GM21529 (cell line): ENCODE results near the gene TM9SF3.
A peak's percentile ranks its signal among the peaks of the same experiment; 100 is the strongest.

Source experiments
- ATAC-seq: cut with Tn5 transposase; IDR thresholded peaks from one replicate; pipeline ENCODE4 v1.9.1; 2021; ENCODE audit not compliant: unreplicated experiment

TM9SF3 gene

GRCh38 chr10:96586419-96587263, at the start of gene TM9SF3:
TM9SF3 (minus strand) TSS chr10:96587012; CDS start chr10:96586835, 177 bp downstream.
- peak; percentile 70 for ATAC-seq

DNA sequence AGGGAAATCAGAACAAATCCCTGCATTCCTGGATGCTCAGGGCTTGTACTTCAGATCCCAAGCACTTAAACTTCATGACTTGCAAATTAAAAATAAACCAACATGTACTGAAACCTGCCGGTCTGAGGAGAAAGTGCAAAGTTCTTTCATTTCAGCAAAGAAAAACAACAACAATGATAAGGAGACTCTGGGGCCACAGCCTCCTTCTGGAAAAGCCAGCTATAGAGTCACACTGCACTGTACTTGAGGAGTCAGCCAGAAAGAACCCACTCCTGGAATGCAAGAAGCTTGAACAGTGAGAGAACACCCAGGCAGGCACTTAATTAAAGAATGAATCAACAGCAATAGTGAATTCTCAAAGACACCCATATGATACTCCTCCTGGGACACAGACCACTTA, 49.7 kb upstream of the TM9SF3 start:
- ATAC-seq: no peak

- no peak for ATAC-seq
These were observed 46.3 kb upstream of the TM9SF3 start for GRCh38 chr10:96632974-96633710.

- ATAC-seq: no peak
These were observed 40.5 kb upstream of the TM9SF3 start for GRCh38 chr10:96627292-96627691.

DNA sequence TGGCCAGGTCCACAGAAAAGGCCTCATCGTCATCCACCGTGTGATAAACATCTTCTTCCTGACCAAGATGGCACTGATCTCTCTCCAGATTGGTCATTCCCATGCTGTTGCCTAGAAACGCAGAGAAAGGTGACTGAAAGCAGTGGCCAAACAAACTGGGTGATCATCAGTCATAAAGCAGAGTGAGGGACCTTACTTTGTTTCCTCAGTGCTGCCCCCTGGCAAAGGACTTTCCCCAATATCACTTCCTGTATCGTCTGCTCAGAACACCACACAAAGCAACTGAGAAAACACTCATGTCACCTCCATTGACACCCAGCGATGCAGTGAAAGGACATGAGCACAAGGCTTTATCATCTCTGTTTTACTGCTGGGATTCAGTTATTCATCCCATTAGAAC, 40.0 kb upstream of the TM9SF3 start:
- no peak for ATAC-seq

DNA sequence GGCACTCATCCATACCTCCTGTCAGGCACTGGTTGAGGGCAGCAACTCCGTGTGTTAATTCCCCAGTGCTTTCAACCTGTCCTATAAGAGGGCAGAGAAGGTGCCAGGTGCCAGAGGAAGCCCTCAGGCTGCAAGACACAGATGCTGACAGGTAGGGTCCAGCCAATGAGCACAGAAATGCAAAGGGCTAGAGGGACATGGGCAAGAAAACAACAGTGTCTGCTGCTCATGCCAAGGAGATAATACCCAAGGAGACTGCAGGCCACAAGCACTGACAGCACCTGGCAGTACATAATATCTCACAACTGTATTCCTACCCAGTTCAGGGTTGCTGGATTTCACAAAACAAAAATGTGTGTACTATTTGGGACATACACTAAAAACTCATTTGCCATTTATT, 38.4 kb upstream of the TM9SF3 start:
- no peak for ATAC-seq

GRCh38 chr10:96622013-96622787, 35.4 kb upstream of the TM9SF3 start:
- ATAC-seq: no peak

GRCh38 chr10:96619796-96620773, 33.3 kb upstream of the TM9SF3 start:
- no peak for ATAC-seq

GRCh38 chr10:96619120-96619519, 32.3 kb upstream of the TM9SF3 start:
- no peak for ATAC-seq

- no peak for ATAC-seq
These were observed 31.8 kb upstream of the TM9SF3 start for GRCh38 chr10:96618653-96619052.

DNA sequence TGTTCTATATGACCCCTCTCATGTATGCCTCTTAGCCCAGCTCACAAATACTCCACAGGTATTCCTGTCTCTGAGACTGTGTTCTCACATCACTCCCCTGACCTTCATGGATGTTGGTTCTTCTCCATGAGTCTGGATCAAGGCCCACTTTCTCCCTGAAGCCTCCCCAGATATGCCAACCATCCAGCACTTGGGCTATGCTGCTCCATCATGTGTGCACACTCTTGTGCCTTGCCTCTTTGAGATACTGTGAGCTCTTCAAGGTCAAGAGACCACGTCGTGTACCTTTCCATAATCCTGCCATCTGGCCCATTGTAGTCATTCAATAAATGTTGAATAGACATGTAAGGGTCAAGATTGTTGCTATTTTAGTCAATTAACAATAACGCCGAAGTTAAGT, 30.1 kb upstream of the TM9SF3 start:
- no peak for ATAC-seq

- ATAC-seq: no peak
These were observed 27.7 kb upstream of the TM9SF3 start for GRCh38 chr10:96614515-96614914.

GRCh38 chr10:96613576-96613975, 26.8 kb upstream of the TM9SF3 start:
- no peak for ATAC-seq

DNA sequence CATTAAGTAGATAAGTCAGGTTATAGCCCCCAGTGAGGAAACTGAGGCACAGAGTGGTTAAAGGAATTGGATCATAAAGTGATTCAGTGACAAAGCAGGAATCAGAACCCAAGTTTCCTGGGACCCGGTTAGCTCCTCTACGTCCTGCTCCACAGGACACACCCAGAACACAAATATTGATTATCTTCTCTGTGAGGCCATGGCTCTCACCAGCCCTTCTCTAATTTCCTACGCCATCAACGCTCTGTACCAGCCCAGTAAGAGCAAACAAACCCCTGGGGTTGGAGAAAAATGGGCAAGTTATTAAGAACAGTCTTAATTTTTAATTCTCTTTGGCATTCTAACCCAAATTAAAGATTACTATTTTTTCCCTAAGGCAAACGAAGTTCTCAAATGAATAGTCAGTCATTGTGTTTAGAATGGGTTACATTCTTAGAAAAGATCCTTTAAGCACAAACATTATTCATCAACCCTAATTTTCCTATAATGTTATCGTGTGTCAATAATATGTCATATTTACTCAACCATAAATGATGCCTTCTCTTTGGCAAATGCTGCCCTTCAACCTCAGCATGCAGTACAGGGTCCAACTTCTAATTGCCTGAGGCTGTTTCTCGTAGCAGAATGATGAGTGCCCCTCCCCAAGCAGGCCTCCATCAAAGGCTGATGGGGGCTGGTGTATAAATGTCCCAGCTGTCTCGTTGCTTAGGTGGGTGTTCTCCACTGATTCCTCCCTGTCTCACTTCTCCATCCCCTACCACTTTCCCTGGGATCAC, 25.4 kb upstream of the TM9SF3 start:
- ATAC-seq: no peak

DNA sequence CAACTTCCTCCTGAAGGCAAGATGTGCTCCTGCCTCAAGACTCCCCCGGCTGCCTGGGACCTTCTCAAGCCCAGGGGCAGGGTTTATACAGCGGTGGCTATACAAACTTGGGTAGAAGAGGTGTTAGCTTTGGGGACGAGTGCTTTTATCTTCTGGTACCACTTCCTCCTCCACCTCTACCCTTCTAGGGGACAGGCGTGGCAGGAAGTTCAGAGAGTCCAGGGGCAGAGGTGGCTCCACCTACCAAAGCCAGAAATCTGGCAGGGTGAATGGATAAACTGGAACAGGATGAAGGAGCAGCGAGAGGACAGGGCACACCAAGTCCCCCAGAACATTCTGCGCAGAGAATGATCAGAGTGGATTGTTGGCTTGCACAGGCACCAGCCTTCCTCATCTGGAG, 24.0 kb upstream of the TM9SF3 start:
- no peak for ATAC-seq

DNA sequence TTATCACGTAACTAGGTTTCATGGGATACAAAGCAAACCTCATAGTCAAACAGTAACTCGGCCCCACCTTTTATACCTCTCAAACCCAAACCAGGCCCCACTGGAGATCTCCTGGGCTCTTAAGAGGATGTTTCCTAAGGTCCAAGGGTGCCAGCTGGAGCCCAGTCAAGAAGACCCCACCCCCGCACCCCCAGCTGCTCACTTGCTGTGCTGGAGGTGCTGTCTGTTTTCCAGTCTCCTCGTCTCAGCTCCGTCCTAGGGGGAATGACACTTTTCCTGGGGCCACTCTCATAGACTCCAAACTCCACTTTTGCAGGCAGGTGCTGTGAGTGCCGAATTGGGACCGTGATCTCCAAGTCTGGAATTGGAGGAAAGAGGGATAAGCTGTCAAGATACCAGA, 22.7 kb upstream of the TM9SF3 start:
- no peak for ATAC-seq

GRCh38 chr10:96608805-96609204, 22.0 kb upstream of the TM9SF3 start:
- no peak for ATAC-seq

- no peak for ATAC-seq
These were observed 21.4 kb upstream of the TM9SF3 start for GRCh38 chr10:96608262-96608661.

GRCh38 chr10:96606946-96607345, 20.1 kb upstream of the TM9SF3 start:
- no peak for ATAC-seq

GRCh38 chr10:96606216-96606615, 19.4 kb upstream of the TM9SF3 start:
- ATAC-seq: no peak
